Neural cell (in vitro differentiated cells): Measurements from ENCODE around the gene NR5A2.

Experiments
- EP300 ChIP-seq: fragments of 450-650 bp; conservative IDR thresholded peaks from 2 replicates; pipeline ENCODE4 v1.6.1; 2014; ENCODE audit warnings: antibody characterized with exemption, mild to moderate bottlenecking, moderate library complexity; ENCODE audit not compliant: poor library complexity, severe bottlenecking
- EZH2 ChIP-seq: fragments of 200-600, 300-800 bp; shearing (Covaris generic), sonication (generic); IDR thresholded peaks from 2 replicates; pipeline ENCODE4 v1.6.1; 2014; ENCODE audit warnings: antibody characterized with exemption, low read length, borderline replicate concordance, mild to moderate bottlenecking; ENCODE audit not compliant: insufficient read depth, poor library complexity, severe bottlenecking
- POLR2AphosphoS5 ChIP-seq: IDR thresholded peaks from 2 replicates; pipeline ENCODE4 v1.6.1; 2012
- RAD21 ChIP-seq: fragments of 450-650 bp; conservative IDR thresholded peaks from 2 replicates; pipeline ENCODE4 v1.6.1; 2014; ENCODE audit warnings: antibody characterized with exemption, mild to moderate bottlenecking, moderate library complexity
- TAF1 ChIP-seq: IDR thresholded peaks from 2 replicates; pipeline ENCODE4 v1.6.1; 2012; ENCODE audit warnings: low read depth
- TF ChIP-seq, protein P1 (sequence below): IDR thresholded peaks from 2 replicates; pipeline ENCODE4 v1.6.1; 2012; ENCODE audit warnings: borderline replicate concordance
- TF ChIP-seq, protein P2 (sequence below): fragments of 450-650 bp; IDR thresholded peaks from 2 replicates; pipeline ENCODE4 v1.5.1; 2014; ENCODE audit warnings: antibody characterized with exemption, mild to moderate bottlenecking, moderate library complexity; ENCODE audit not compliant: poor library complexity, severe bottlenecking

DNA sequence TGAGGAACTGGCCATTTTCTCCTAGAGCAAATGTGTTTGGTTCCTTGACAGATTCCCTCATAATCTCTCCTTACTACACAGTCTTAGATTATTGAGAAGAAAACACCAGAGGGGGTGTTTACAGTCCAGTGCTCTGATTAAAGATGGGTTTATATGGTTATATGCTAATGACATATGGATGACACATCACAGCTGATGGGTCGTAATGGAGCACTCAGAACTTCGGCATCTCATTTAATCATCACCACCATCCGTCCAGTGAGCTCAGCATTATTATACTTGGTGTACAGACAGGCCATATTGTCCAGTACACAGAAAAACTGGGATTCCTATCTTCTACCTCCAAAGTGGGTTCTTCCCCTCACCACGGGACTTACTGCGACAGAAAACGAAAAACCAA lies 22.3 kb upstream of the NR5A2 start:
- TF ChIP-seq, protein P1, sequence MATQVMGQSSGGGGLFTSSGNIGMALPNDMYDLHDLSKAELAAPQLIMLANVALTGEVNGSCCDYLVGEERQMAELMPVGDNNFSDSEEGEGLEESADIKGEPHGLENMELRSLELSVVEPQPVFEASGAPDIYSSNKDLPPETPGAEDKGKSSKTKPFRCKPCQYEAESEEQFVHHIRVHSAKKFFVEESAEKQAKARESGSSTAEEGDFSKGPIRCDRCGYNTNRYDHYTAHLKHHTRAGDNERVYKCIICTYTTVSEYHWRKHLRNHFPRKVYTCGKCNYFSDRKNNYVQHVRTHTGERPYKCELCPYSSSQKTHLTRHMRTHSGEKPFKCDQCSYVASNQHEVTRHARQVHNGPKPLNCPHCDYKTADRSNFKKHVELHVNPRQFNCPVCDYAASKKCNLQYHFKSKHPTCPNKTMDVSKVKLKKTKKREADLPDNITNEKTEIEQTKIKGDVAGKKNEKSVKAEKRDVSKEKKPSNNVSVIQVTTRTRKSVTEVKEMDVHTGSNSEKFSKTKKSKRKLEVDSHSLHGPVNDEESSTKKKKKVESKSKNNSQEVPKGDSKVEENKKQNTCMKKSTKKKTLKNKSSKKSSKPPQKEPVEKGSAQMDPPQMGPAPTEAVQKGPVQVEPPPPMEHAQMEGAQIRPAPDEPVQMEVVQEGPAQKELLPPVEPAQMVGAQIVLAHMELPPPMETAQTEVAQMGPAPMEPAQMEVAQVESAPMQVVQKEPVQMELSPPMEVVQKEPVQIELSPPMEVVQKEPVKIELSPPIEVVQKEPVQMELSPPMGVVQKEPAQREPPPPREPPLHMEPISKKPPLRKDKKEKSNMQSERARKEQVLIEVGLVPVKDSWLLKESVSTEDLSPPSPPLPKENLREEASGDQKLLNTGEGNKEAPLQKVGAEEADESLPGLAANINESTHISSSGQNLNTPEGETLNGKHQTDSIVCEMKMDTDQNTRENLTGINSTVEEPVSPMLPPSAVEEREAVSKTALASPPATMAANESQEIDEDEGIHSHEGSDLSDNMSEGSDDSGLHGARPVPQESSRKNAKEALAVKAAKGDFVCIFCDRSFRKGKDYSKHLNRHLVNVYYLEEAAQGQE: no peak
- TF ChIP-seq POLR2AphosphoS5 (no peak), EP300 (no peak), TAF1 (no peak), EZH2 (no peak), RAD21 (no peak)
- TF ChIP-seq, protein P2, sequence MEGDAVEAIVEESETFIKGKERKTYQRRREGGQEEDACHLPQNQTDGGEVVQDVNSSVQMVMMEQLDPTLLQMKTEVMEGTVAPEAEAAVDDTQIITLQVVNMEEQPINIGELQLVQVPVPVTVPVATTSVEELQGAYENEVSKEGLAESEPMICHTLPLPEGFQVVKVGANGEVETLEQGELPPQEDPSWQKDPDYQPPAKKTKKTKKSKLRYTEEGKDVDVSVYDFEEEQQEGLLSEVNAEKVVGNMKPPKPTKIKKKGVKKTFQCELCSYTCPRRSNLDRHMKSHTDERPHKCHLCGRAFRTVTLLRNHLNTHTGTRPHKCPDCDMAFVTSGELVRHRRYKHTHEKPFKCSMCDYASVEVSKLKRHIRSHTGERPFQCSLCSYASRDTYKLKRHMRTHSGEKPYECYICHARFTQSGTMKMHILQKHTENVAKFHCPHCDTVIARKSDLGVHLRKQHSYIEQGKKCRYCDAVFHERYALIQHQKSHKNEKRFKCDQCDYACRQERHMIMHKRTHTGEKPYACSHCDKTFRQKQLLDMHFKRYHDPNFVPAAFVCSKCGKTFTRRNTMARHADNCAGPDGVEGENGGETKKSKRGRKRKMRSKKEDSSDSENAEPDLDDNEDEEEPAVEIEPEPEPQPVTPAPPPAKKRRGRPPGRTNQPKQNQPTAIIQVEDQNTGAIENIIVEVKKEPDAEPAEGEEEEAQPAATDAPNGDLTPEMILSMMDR: no peak
